ENCODE data around the gene PAK1. TPM values are rescaled to one million over a fixed set of nuclear protein-coding genes. Genes with fewer than 3 reads are reported as not detected.

PAK1 gene
- total RNA-seq, 1 experiment from 2014 or later = 26.1 TPM

DNA sequence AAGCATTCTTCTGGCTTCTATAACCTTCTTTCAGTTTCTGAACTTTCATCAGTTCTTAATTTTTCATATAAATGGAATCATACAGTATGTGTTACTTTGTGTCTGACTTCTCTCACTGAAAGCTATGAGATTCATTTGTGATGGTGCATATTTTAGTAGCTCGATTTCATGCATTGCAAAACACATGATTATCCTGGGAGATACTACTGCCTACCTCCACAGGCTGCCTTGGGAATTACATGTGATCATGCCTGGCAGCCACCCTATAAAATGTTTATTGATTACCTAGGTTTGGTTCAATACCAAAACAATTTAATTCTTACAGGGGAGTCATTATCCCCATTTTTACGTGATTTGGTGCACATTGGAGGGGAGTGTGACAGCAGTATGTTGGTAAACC lies 34.1 kb upstream of the PAK1 start:
- no peak for DNase-seq
- Histone ChIP-seq H3K9me3 (ENCODE audit: low read length) (no peaks in the 10 kb centered on the region), H3F3A (ENCODE audit: low read length, unreplicated experiment) (no peaks in the 10 kb centered on the region), H2AFZ (ENCODE audit: low read length) (no peak overlapping the region), H3K79me2 (ENCODE audit: low read length) (no peaks in the 10 kb centered on the region), H3K27ac (ENCODE audit: low read length) (no peak overlapping the region), H3K36me3 (ENCODE audit: low read depth, low read length) (no peaks in the 10 kb centered on the region), H3K4me3 (ENCODE audit: low read length) (no peak overlapping the region), H3K4me2 (ENCODE audit: low read length) (no peak overlapping the region), H4K20me1 (ENCODE audit: low read length) (peaks cover 7% of the 10 kb centered on the region; the same call in 1 of the 2 replicates), H3K4me1 (ENCODE audit: insufficient read depth, low read length) (peaks cover 33% of the 10 kb centered on the region), H3K27me3 (ENCODE audit: low read length) (peaks cover 39% of the 10 kb centered on the region), H3K9ac (ENCODE audit: low read length) (no peak overlapping the region), H3K9me2 (replicated peaks; ENCODE audit: low read length) (no peaks in the 10 kb centered on the region)
- ATAC-seq = no peak
- intact Hi-C loops (cut with micrococcal nuclease) = no loop called here
- POLR2A ChIA-PET (ENCODE audit: unreplicated experiment) = no interaction called here
- TF ChIP-seq EZH2phosphoT487 (IDR thresholded peaks at IDR 0.05; ENCODE audit: borderline replicate concordance, low read length) (no peak), EZH2 (IDR thresholded peaks at IDR 0.05; ENCODE audit: low read length, unreplicated experiment) (no peak)
- TF ChIP-seq, protein P1, sequence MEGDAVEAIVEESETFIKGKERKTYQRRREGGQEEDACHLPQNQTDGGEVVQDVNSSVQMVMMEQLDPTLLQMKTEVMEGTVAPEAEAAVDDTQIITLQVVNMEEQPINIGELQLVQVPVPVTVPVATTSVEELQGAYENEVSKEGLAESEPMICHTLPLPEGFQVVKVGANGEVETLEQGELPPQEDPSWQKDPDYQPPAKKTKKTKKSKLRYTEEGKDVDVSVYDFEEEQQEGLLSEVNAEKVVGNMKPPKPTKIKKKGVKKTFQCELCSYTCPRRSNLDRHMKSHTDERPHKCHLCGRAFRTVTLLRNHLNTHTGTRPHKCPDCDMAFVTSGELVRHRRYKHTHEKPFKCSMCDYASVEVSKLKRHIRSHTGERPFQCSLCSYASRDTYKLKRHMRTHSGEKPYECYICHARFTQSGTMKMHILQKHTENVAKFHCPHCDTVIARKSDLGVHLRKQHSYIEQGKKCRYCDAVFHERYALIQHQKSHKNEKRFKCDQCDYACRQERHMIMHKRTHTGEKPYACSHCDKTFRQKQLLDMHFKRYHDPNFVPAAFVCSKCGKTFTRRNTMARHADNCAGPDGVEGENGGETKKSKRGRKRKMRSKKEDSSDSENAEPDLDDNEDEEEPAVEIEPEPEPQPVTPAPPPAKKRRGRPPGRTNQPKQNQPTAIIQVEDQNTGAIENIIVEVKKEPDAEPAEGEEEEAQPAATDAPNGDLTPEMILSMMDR (conservative IDR thresholded peaks at IDR 0.05; ENCODE audit: low read depth, low read length) = peak; percentile 32; the same call in 1 of the 2 replicates
- CTCF ChIA-PET = no interaction called here
- no TSS peak for BruUV-seq (replicated peaks)

DNA sequence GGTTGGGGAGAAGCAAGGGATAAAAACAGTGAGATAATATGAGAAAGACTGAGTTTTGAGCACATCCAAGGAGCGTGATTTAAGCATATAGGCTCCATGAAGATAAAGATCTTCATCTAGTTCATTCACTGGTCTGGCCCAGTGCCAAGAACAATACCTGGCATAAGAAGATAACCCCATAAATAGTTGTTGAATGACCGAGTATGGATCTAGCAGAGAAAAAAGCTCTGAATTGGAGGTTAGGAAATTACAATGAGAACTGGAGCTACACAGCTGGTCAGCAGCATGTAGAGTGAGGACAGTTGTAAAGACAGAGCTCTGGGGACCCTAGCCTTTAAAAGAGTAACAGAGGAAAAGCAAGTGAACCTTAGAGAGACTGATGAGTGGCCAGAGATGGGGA lies 33.0 kb upstream of the PAK1 start:
- Histone ChIP-seq H3K4me1 (ENCODE audit: insufficient read depth, low read length) (peaks cover 33% of the 10 kb centered on the region), H3K9ac (ENCODE audit: low read length) (no peak overlapping the region), H2AFZ (ENCODE audit: low read length) (no peak overlapping the region), H3K9me3 (ENCODE audit: low read length) (no peaks in the 10 kb centered on the region), H3K9me2 (replicated peaks; ENCODE audit: low read length) (no peaks in the 10 kb centered on the region), H3F3A (ENCODE audit: low read length, unreplicated experiment) (no peaks in the 10 kb centered on the region), H4K20me1 (ENCODE audit: low read length) (peaks cover 7% of the 10 kb centered on the region; the same call in 1 of the 2 replicates), H3K79me2 (ENCODE audit: low read length) (no peaks in the 10 kb centered on the region), H3K27ac (ENCODE audit: low read length) (no peak overlapping the region), H3K4me2 (ENCODE audit: low read length) (peak overlapping the region; percentile 43), H3K4me3 (ENCODE audit: low read length) (no peak overlapping the region), H3K36me3 (ENCODE audit: low read depth, low read length) (no peaks in the 10 kb centered on the region), H3K27me3 (ENCODE audit: low read length) (peaks cover 38% of the 10 kb centered on the region)
- intact Hi-C loops (cut with micrococcal nuclease) = no loop called here
- BruUV-seq (replicated peaks) = no TSS peak
- ATAC-seq (peak; percentile 48), DNase-seq (peak; percentile 96)
- POLR2A ChIA-PET (ENCODE audit: unreplicated experiment) = interaction anchor here (0.5 to 0.6 kb wide), 2 partner anchors 13 to 89 kb away, joined by 5 to 11 read pairs; no protein-coding TSS in a partner anchor
- TF ChIP-seq EZH2 (IDR thresholded peaks at IDR 0.05; ENCODE audit: low read length, unreplicated experiment) (no peak), EZH2phosphoT487 (IDR thresholded peaks at IDR 0.05; ENCODE audit: borderline replicate concordance, low read length) (no peak)
- TF ChIP-seq, protein P1 (conservative IDR thresholded peaks at IDR 0.05; ENCODE audit: low read depth, low read length) = no peak
- CTCF ChIA-PET = interaction anchor here (0.6 to 1.0 kb wide), 2 partner anchors 41 to 311 kb away, joined by 3 read pairs; no protein-coding TSS in a partner anchor

DNA sequence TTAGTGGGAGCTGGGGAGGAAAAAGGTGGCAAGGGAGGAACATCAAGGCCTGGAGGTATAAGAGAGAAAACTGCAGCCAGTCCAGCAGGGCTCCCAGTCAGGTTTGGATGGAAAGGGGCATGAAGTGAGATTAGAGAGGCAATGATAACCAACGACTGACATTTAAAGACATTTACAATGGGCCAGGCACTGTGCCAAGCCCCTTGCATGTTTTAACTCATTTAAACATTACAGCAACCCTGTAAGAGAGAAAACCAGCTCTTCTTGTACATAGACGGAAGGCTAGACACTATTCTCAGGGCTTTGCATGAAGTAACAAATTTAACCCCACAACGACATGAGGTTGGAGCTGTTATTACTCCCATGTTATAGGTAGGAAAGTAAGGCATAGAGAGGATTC lies 32.1 kb upstream of the PAK1 start:
- no peak overlapping the region for H3K9ac ChIP-seq (ENCODE audit: low read length)
- no peaks in the 10 kb centered on the region for H3F3A ChIP-seq (ENCODE audit: low read length, unreplicated experiment)
- no peak overlapping the region for H3K4me3 ChIP-seq (ENCODE audit: low read length)
- CTCF ChIA-PET = no interaction called here
- no peaks in the 10 kb centered on the region for H3K9me3 ChIP-seq (ENCODE audit: low read length)
- intact Hi-C loops (cut with micrococcal nuclease) = no loop called here
- ATAC-seq (no peak), DNase-seq (no peak)
- no peak overlapping the region for H2AFZ ChIP-seq (ENCODE audit: low read length)
- no peaks in the 10 kb centered on the region for H3K9me2 ChIP-seq (replicated peaks; ENCODE audit: low read length)
- H3K79me2 ChIP-seq (ENCODE audit: low read length) = no peaks in the 10 kb centered on the region
- peaks cover 41% of the 10 kb centered on the region for H3K27me3 ChIP-seq (ENCODE audit: low read length)
- peaks cover 27% of the 10 kb centered on the region for H3K4me1 ChIP-seq (ENCODE audit: insufficient read depth, low read length)
- H3K36me3 ChIP-seq (ENCODE audit: low read depth, low read length) = no peaks in the 10 kb centered on the region
- peaks cover 7% of the 10 kb centered on the region; the same call in 1 of the 2 replicates for H4K20me1 ChIP-seq (ENCODE audit: low read length)
- no peak overlapping the region for H3K27ac ChIP-seq (ENCODE audit: low read length)
- POLR2A ChIA-PET (ENCODE audit: unreplicated experiment) = no interaction called here
- TF ChIP-seq EZH2phosphoT487 (IDR thresholded peaks at IDR 0.05; ENCODE audit: borderline replicate concordance, low read length) (no peak), EZH2 (IDR thresholded peaks at IDR 0.05; ENCODE audit: low read length, unreplicated experiment) (no peak)
- TF ChIP-seq, protein P1 (conservative IDR thresholded peaks at IDR 0.05; ENCODE audit: low read depth, low read length) = no peak
- no TSS peak for BruUV-seq (replicated peaks)
- no peak overlapping the region for H3K4me2 ChIP-seq (ENCODE audit: low read length)
